ENCODE data around the gene AOC1.

DNA sequence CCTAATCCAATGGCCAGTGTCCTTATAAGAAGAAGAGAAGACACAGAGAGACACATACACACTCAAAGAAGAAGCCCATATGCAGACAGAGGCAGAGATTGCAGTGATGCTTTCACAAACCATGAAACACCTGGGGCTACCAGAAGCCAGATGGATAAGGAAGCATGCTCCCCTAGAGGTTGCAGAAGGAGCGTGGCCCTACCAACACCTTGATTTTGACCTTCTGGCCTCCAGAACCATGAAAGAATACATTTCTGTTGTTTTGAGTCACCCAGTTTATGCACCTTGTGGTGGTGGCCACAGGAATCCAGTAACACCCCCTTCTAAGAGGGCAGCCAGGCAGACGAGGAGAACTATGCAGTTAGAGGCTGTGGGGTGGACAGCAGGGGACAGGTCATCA, 43.5 kb downstream of the AOC1 start:
- TF ChIP-seq EZH2 (IDR thresholded peaks at IDR 0.05) (no peak), POLR2AphosphoS5 (IDR thresholded peaks at IDR 0.05; ENCODE audit: borderline replicate concordance, low read depth, low read length) (no peak), FOXP2 (optimal IDR thresholded peaks at IDR 0.05; ENCODE audit: control extremely low read depth, extremely low read length, insufficient read depth) (no peak)

Data from SK-N-MC (cell line).